WI38 (cell line): Measurements from ENCODE around the gene ADK.
"Not testable (repeated sequence)": the region's sequence is repeated elsewhere in the genome, so short reads cannot be mapped to it uniquely, and the experiment has no call there.

ENCODE experiments used
- H3K4me3 ChIP-seq: 2 replicates; pipeline ENCODE4 v1.5.1; 2011; ENCODE audit warnings: low read depth, mild to moderate bottlenecking, control low read depth, low read length
- CTCF ChIP-seq: IDR thresholded peaks from 2 replicates; pipeline ENCODE4 v1.5.1; 2012; ENCODE audit warnings: low read depth, mild to moderate bottlenecking, control low read depth, low read length

ADK gene

GRCh38 chr10:74523199-74523598 is 372.2 kb downstream of the ADK start:
- no peak for TF ChIP-seq CTCF
- H3K4me3 ChIP-seq: no peak overlapping the region

GRCh38 chr10:74525885-74526284 is 374.9 kb downstream of the ADK start:
- no peak for TF ChIP-seq CTCF
- no peak overlapping the region for H3K4me3 ChIP-seq

GRCh38 chr10:74527611-74528010 is 376.6 kb downstream of the ADK start:
- not testable (repeated sequence) for H3K4me3 ChIP-seq

GRCh38 chr10:74529205-74529604 is 378.2 kb downstream of the ADK start:
- no peak for TF ChIP-seq CTCF
- no peak overlapping the region for H3K4me3 ChIP-seq

- H3K4me3 ChIP-seq: no peak overlapping the region
- TF ChIP-seq CTCF: no peak
These were observed 380.0 kb downstream of the ADK start for GRCh38 chr10:74530981-74531380.

- TF ChIP-seq CTCF: no peak
- H3K4me3 ChIP-seq: no peak overlapping the region
These were observed 388.3 kb downstream of the ADK start for GRCh38 chr10:74539317-74539716.

GRCh38 chr10:74541375-74541774 is 390.4 kb downstream of the ADK start:
- no peak for TF ChIP-seq CTCF

GRCh38 chr10:74542077-74542476 is 391.1 kb downstream of the ADK start:
- no peak overlapping the region for H3K4me3 ChIP-seq
- no peak for TF ChIP-seq CTCF

More at GRCh38 chr10:74541375-74541774, 390.4 kb downstream of the ADK start:
- no peak overlapping the region for H3K4me3 ChIP-seq
